ENCODE results near the gene CDC14B.

Gene CDC14B

DNA sequence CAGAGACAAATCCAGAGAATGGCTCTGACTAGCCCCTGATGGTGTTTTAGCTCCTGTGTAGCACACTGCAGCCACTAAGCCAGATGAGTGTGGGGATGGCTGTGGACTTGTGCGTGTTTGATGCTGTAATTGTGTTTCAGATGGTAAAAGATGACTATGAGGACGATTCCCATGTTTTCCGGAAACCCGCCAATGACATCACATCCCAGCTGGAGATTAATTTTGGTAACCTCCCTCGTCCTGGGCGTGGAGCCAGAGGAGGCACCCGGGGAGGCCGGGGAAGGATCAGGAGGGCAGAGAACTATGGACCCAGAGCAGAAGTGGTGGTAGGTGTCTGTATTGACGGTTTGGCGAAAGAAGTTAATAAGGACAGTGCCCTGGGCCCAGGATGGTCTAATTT, 131.7 kb downstream of the CDC14B start:
- peaks cover 59% of the 10 kb centered on the region for H3K36me3 ChIP-seq (ENCODE audit: control insufficient read depth, insufficient read depth, low read length, severe bottlenecking)

GRCh38 chr9:96487029-96487396, 132.6 kb downstream of the CDC14B start:
- Histone ChIP-seq H3K4me3 (ENCODE audit: low read length) (peak overlapping the region; percentile 64), H3K9me3 (ENCODE audit: control insufficient read depth, low read length) (no peaks in the 10 kb centered on the region), H3K27me3 (replicated peaks; ENCODE audit: control insufficient read depth, insufficient read depth, low read length) (no peaks in the 10 kb centered on the region), H3K36me3 (ENCODE audit: control insufficient read depth, insufficient read depth, low read length, severe bottlenecking) (peaks cover 55% of the 10 kb centered on the region), H3K4me1 (ENCODE audit: control insufficient read depth, insufficient read depth, low read length) (peaks cover 44% of the 10 kb centered on the region), H3K9ac (ENCODE audit: low read length) (peak overlapping the region; percentile 74)
- no peak for DNase-seq (ENCODE audit: low read depth)

More for the DNA sequence above, 131.7 kb downstream of the CDC14B start:
- no peak for DNase-seq (ENCODE audit: low read depth)
- H3K9me3 ChIP-seq (ENCODE audit: control insufficient read depth, low read length): no peaks in the 10 kb centered on the region
- peaks cover 35% of the 10 kb centered on the region for H3K4me1 ChIP-seq (ENCODE audit: control insufficient read depth, insufficient read depth, low read length)
- peak overlapping the region; percentile 74 for H3K9ac ChIP-seq (ENCODE audit: low read length)
- no peak overlapping the region for H3K4me3 ChIP-seq (ENCODE audit: low read length)
- H3K27me3 ChIP-seq (replicated peaks; ENCODE audit: control insufficient read depth, insufficient read depth, low read length): no peaks in the 10 kb centered on the region

GRCh38 chr9:96486386-96487028, 133.1 kb downstream of the CDC14B start:
- peak; percentile 93 for DNase-seq (ENCODE audit: low read depth)
- H3K4me1 ChIP-seq (ENCODE audit: control insufficient read depth, insufficient read depth, low read length): peaks cover 46% of the 10 kb centered on the region
- H3K9ac ChIP-seq (ENCODE audit: low read length): peak overlapping the region; percentile 74
- no peaks in the 10 kb centered on the region for H3K9me3 ChIP-seq (ENCODE audit: control insufficient read depth, low read length)
- H3K36me3 ChIP-seq (ENCODE audit: control insufficient read depth, insufficient read depth, low read length, severe bottlenecking): peaks cover 50% of the 10 kb centered on the region
- peak overlapping the region; percentile 64 for H3K4me3 ChIP-seq (ENCODE audit: low read length)
- H3K27me3 ChIP-seq (replicated peaks; ENCODE audit: control insufficient read depth, insufficient read depth, low read length): no peaks in the 10 kb centered on the region

GRCh38 chr9:96485280-96485679, 134.4 kb downstream of the CDC14B start:
- Histone ChIP-seq H3K27me3 (replicated peaks; ENCODE audit: control insufficient read depth, insufficient read depth, low read length) (no peaks in the 10 kb centered on the region), H3K4me3 (ENCODE audit: low read length) (no peak overlapping the region), H3K4me1 (ENCODE audit: control insufficient read depth, insufficient read depth, low read length) (peaks cover 46% of the 10 kb centered on the region), H3K9ac (ENCODE audit: low read length) (peak overlapping the region; percentile 74), H3K9me3 (ENCODE audit: control insufficient read depth, low read length) (no peaks in the 10 kb centered on the region), H3K36me3 (ENCODE audit: control insufficient read depth, insufficient read depth, low read length, severe bottlenecking) (peaks cover 38% of the 10 kb centered on the region)
- no peak for DNase-seq (ENCODE audit: low read depth)

GRCh38 chr9:96484521-96484931, 135.1 kb downstream of the CDC14B start:
- no peaks in the 10 kb centered on the region for H3K9me3 ChIP-seq (ENCODE audit: control insufficient read depth, low read length)
- H3K4me3 ChIP-seq (ENCODE audit: low read length): no peak overlapping the region
- H3K9ac ChIP-seq (ENCODE audit: low read length): no peak overlapping the region
- peaks cover 46% of the 10 kb centered on the region for H3K4me1 ChIP-seq (ENCODE audit: control insufficient read depth, insufficient read depth, low read length)
- H3K36me3 ChIP-seq (ENCODE audit: control insufficient read depth, insufficient read depth, low read length, severe bottlenecking): peaks cover 33% of the 10 kb centered on the region
- no peaks in the 10 kb centered on the region for H3K27me3 ChIP-seq (replicated peaks; ENCODE audit: control insufficient read depth, insufficient read depth, low read length)
- DNase-seq (ENCODE audit: low read depth): peak; percentile 29

DNA sequence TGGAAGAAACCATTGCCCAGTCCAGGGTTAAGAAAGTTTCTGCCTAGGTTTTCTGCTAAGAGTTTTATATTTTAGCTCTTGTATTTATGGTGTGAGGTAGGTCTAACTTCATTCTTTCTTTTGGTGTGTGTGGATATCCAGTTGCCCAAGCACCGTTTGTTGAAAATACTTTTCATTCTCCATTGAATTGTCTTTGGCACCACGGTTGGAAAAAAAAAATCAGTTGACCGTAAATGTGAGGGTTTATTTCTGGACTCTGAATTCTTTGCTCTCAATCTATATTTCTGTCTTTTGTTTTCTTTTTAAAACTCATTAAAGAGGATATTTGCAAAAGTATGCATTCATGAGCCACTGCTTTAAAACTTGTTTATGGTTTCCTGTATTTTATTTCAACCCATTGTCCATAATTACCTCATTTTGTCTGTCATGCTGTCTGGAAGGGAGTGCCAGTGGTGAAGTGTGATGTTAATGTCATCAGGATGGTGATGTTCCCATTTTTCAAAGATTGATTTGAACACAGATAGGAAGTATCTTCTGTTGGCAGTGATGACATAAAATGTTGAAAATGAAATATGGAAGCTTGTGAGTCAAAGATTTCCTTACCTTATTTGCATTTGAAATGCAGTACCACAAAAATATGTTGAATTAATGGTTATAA, 135.8 kb downstream of the CDC14B start:
- H3K36me3 ChIP-seq (ENCODE audit: control insufficient read depth, insufficient read depth, low read length, severe bottlenecking): peaks cover 27% of the 10 kb centered on the region
- H3K4me3 ChIP-seq (ENCODE audit: low read length): no peak overlapping the region
- peaks cover 49% of the 10 kb centered on the region for H3K4me1 ChIP-seq (ENCODE audit: control insufficient read depth, insufficient read depth, low read length)
- no peak overlapping the region for H3K9ac ChIP-seq (ENCODE audit: low read length)
- no peaks in the 10 kb centered on the region for H3K9me3 ChIP-seq (ENCODE audit: control insufficient read depth, low read length)
- peak; percentile 22 for DNase-seq (ENCODE audit: low read depth)
- H3K27me3 ChIP-seq (replicated peaks; ENCODE audit: control insufficient read depth, insufficient read depth, low read length): no peaks in the 10 kb centered on the region

GRCh38 chr9:96483197-96483596, 136.4 kb downstream of the CDC14B start:
- no peak for DNase-seq (ENCODE audit: low read depth)
- H3K9me3 ChIP-seq (ENCODE audit: control insufficient read depth, low read length): no peaks in the 10 kb centered on the region
- H3K27me3 ChIP-seq (replicated peaks; ENCODE audit: control insufficient read depth, insufficient read depth, low read length): no peaks in the 10 kb centered on the region
- H3K4me1 ChIP-seq (ENCODE audit: control insufficient read depth, insufficient read depth, low read length): peaks cover 53% of the 10 kb centered on the region
- H3K4me3 ChIP-seq (ENCODE audit: low read length): no peak overlapping the region
- no peak overlapping the region for H3K9ac ChIP-seq (ENCODE audit: low read length)
- peaks cover 20% of the 10 kb centered on the region for H3K36me3 ChIP-seq (ENCODE audit: control insufficient read depth, insufficient read depth, low read length, severe bottlenecking)

DNA sequence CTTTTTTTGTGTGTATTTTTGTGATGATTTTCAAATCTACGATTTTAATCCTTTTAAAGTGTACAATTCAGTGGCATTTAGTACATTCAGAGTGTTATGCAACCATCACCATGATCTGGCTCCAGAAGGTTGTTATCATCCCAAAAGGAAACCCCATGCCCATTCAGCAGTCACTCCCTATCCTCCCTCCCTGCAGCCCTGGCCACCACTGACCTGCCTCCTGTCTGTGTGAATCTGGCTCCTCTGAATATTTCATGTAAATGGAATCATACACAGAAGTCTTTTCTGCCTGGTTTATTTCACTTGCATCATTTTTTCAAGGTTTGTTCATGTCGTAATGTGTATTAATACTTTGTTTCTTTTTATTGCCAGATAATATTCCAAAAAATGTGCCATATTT, 137.2 kb downstream of the CDC14B start:
- no peaks in the 10 kb centered on the region for H3K9me3 ChIP-seq (ENCODE audit: control insufficient read depth, low read length)
- peaks cover 46% of the 10 kb centered on the region for H3K4me1 ChIP-seq (ENCODE audit: control insufficient read depth, insufficient read depth, low read length)
- no peaks in the 10 kb centered on the region for H3K27me3 ChIP-seq (replicated peaks; ENCODE audit: control insufficient read depth, insufficient read depth, low read length)
- H3K36me3 ChIP-seq (ENCODE audit: control insufficient read depth, insufficient read depth, low read length, severe bottlenecking): peaks cover 16% of the 10 kb centered on the region
- no peak overlapping the region for H3K9ac ChIP-seq (ENCODE audit: low read length)
- H3K4me3 ChIP-seq (ENCODE audit: low read length): peak overlapping the region; percentile 16
- peak; percentile 23 for DNase-seq (ENCODE audit: low read depth)

GRCh38 chr9:96480736-96481135, 138.9 kb downstream of the CDC14B start:
- Histone ChIP-seq H3K27me3 (replicated peaks; ENCODE audit: control insufficient read depth, insufficient read depth, low read length) (no peaks in the 10 kb centered on the region), H3K4me3 (ENCODE audit: low read length) (no peak overlapping the region), H3K9me3 (ENCODE audit: control insufficient read depth, low read length) (no peaks in the 10 kb centered on the region), H3K4me1 (ENCODE audit: control insufficient read depth, insufficient read depth, low read length) (peaks cover 29% of the 10 kb centered on the region), H3K36me3 (ENCODE audit: control insufficient read depth, insufficient read depth, low read length, severe bottlenecking) (peaks cover 28% of the 10 kb centered on the region), H3K9ac (ENCODE audit: low read length) (no peak overlapping the region)
- no peak for DNase-seq (ENCODE audit: low read depth)

- H3K4me1 ChIP-seq (ENCODE audit: control insufficient read depth, insufficient read depth, low read length): peaks cover 24% of the 10 kb centered on the region
- H3K9ac ChIP-seq (ENCODE audit: low read length): peak overlapping the region; percentile 21
- H3K9me3 ChIP-seq (ENCODE audit: control insufficient read depth, low read length): no peaks in the 10 kb centered on the region
- peaks cover 31% of the 10 kb centered on the region for H3K36me3 ChIP-seq (ENCODE audit: control insufficient read depth, insufficient read depth, low read length, severe bottlenecking)
- H3K27me3 ChIP-seq (replicated peaks; ENCODE audit: control insufficient read depth, insufficient read depth, low read length): no peaks in the 10 kb centered on the region
- peak; percentile 38 for DNase-seq (ENCODE audit: low read depth)
- no peak overlapping the region for H3K4me3 ChIP-seq (ENCODE audit: low read length)
Observed at GRCh38 chr9:96478829-96479371, 140.7 kb downstream of the CDC14B start.

DNA sequence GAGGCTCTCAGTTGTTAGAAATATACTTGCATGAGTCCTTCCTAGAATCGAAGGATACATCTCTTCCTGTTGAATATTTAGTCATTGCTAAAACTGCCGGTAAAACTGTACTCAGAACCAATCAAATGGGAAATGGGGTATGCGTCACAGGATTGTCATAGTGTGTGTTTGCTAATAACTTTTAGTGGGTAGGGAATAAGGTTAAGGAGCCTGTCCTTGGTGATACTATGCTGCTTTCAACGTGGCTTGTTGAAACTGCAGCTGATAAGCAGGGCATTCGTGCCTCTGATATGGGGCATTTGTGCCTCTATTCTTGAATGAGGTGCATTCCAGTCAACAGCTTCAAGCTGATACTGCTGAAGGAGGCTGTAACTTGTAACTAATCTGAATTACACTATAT, 143.1 kb downstream of the CDC14B start:
- H3K36me3 ChIP-seq (ENCODE audit: control insufficient read depth, insufficient read depth, low read length, severe bottlenecking): peaks cover 53% of the 10 kb centered on the region
- DNase-seq (ENCODE audit: low read depth): no peak
- no peaks in the 10 kb centered on the region for H3K27me3 ChIP-seq (replicated peaks; ENCODE audit: control insufficient read depth, insufficient read depth, low read length)

More for the DNA sequence above, 143.1 kb downstream of the CDC14B start:
- H3K9ac ChIP-seq (ENCODE audit: low read length): no peak overlapping the region
- peaks cover 8% of the 10 kb centered on the region for H3K4me1 ChIP-seq (ENCODE audit: control insufficient read depth, insufficient read depth, low read length)
- no peaks in the 10 kb centered on the region for H3K9me3 ChIP-seq (ENCODE audit: control insufficient read depth, low read length)
- no peak overlapping the region for H3K4me3 ChIP-seq (ENCODE audit: low read length)

All from adipocyte (in vitro differentiated cells).